ENCODE data around the gene TBC1D22A.

Gene TBC1D22A

GRCh38 chr22:47089796-47090460 is 327.5 kb downstream of the TBC1D22A start:
- no peak for DNase-seq

- DNase-seq: peak in 2 of 5 experiments; percentile 46 to 47
These were observed 328.3 kb downstream of the TBC1D22A start for GRCh38 chr22:47090591-47091245.

GRCh38 chr22:47091246-47091651 is 328.8 kb downstream of the TBC1D22A start:
- DNase-seq: peak in 1 of 5 experiments; percentile 46

- DNase-seq: no peak
These were observed 329.7 kb downstream of the TBC1D22A start for GRCh38 chr22:47091921-47092700.

- no peak for DNase-seq
These were observed 330.5 kb downstream of the TBC1D22A start for GRCh38 chr22:47092896-47093311.

- no peak for DNase-seq
These were observed 331.3 kb downstream of the TBC1D22A start for GRCh38 chr22:47093720-47094119.

- peak in 1 of 5 experiments; percentile 22 for DNase-seq
These were observed 332.4 kb downstream of the TBC1D22A start for GRCh38 chr22:47094861-47095330.

- DNase-seq: no peak
These were observed 333.1 kb downstream of the TBC1D22A start for GRCh38 chr22:47095395-47096122.

- no peak for DNase-seq
These were observed 335.7 kb downstream of the TBC1D22A start for GRCh38 chr22:47098121-47098520.

GRCh38 chr22:47098554-47098953 is 336.1 kb downstream of the TBC1D22A start:
- DNase-seq: no peak

- DNase-seq: no peak
These were observed 337.6 kb downstream of the TBC1D22A start for GRCh38 chr22:47100019-47100418.

- no peak for DNase-seq
These were observed 338.3 kb downstream of the TBC1D22A start for GRCh38 chr22:47100646-47101200.

GRCh38 chr22:47101321-47101885 is 339.0 kb downstream of the TBC1D22A start:
- DNase-seq: no peak

GRCh38 chr22:47102081-47102480 is 339.6 kb downstream of the TBC1D22A start:
- no peak for DNase-seq

GRCh38 chr22:47102648-47103047 is 340.2 kb downstream of the TBC1D22A start:
- DNase-seq: no peak

GRCh38 chr22:47105085-47105484 is 342.6 kb downstream of the TBC1D22A start:
- DNase-seq: peak in 1 of 5 experiments; percentile 40

- no peak for DNase-seq
These were observed 344.4 kb downstream of the TBC1D22A start for GRCh38 chr22:47106806-47107205.

GRCh38 chr22:47107431-47107830 is 345.0 kb downstream of the TBC1D22A start:
- no peak for DNase-seq

GRCh38 chr22:47110817-47111443 is 348.5 kb downstream of the TBC1D22A start:
- DNase-seq: no peak

GRCh38 chr22:47111626-47112581 is 349.5 kb downstream of the TBC1D22A start:
- no peak for DNase-seq

All from T-helper 2 cell (primary cell).